GM18502 (cell line): ENCODE results near the gene IMPDH2.

Source experiments
- ATAC-seq: cut with Tn5 transposase; IDR thresholded peaks from one replicate; pipeline ENCODE4 v1.9.1; 2021; ENCODE audit warnings: mild to moderate bottlenecking; ENCODE audit not compliant: unreplicated experiment, poor library complexity

Gene IMPDH2

DNA sequence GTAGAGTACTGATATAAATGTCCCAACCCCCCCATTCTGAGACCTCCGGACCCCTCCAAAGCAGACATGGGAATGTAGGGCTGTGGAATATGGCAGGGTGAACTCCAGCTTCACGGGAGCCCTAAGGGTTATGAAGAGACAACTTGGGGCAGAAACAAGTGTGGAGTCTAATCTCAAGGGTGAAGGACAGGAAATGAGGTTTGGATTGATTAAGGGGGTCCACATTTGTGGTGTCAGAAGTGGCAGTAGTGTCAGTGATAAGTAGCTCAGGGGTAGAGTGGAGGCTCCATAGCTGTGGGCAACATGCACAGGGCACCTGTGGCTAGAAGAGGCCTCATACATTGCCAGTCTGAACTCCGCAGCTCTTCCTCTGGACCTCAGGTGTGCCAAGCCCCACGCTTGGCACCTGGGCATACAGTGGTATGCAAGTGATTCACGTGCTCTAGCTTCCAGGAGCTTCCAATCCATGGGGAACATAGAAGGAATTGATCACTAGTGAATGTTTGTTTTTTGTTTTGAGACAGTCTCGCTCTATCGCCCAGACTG lies 43.3 kb downstream of the IMPDH2 start:
- ATAC-seq = no peak

DNA sequence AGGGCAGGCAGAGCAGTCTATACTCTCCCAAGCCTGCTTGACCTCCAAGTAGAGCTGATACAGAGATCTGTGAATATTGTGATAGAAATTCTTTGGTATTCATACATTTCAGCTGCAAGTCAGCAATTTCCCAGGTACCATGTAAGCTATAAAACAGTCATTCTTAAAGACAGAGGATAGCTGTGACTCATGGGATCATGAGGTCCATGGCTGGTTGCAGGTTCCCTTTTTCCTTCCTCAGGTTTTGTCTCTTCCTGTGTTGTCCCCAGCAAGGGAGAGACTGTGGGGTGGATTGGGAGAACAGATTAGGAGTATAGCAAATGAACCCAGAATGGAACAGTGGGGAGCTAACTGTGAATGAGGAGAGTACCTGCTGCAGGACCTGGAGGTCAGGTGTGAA lies 44.5 kb downstream of the IMPDH2 start:
- ATAC-seq = no peak

DNA sequence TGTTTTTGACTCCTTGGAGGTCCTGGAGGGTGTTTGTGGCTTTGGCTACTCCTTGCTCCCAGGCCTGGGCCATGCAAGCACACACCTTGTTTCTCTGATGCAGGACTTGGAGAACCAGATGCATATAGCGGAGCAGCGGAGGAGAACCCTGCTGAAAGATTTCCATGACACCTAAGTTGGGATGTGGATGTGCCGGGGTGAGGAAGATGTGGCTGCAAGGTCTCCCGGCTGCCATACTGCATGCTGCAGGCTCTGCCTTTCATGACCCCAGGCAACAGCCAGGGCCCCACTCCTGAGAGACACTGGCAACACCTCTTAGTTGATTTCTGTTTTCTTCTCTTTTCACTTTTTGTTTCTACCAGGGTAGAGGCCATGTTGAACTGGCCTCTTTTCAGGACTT lies 46.1 kb downstream of the IMPDH2 start:
- ATAC-seq = no peak

DNA sequence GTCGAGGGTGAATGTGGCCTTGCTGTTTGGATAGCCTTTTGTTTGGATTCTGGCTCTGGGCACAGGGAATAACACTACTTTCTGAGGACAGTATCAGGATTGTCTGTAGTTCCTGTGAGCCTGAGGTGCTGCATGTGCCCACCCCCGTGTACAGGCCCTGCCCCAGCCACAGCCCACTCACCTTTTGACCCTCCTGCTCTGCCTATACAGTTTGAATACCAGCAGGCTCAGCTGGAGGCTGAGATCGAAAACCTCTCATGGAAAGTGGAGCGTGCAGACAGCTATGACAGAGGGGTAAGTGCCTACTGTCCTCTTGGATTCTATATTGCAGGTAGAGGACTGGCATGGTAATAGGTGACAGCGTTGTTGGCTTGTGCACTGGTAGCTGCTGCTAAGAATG lies 46.5 kb downstream of the IMPDH2 start:
- no peak for ATAC-seq

DNA sequence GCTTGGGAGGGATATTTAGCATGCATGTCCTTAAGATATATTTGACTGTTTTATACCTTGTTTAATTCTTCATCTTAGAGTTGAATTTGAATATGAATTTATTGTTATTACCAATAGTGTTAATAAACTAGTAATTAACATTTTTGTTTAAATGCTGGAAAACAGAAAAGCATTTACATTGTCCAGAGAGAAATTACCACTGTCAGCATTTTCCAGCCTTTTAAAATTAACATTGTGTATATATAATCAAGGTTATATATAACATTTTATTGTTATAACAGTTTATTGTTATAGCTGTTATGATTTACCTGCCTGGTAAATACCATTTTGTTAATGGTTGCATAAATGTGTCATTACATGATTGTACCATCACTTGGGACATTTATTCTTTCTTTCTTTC lies 47.2 kb downstream of the IMPDH2 start:
- ATAC-seq = no peak

DNA sequence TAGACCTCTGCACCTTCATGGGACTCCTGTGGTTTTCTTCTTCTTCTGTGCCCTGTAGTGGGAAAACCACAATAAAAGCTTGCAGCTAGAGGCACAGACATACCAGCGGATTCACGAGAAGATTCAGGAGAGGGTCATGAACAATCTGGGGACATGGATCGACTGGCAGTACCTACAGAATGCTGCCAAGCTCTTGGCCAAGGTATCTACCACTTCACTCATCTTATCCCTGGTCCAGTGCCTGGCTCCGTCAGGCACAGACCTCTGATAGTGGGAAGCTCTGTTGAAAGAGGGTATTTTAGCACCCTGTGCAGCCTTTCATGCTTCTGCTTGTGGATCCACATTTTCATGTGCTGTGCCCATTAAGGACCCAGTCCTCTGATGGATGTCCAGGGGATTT lies 48.9 kb downstream of the IMPDH2 start:
- no peak for ATAC-seq

- ATAC-seq = no peak
Measured at GRCh38 chr3:48979451-48979850, 49.7 kb downstream of the IMPDH2 start.
